Hindlimb muscle (tissue), 1 donor: Measurements from ENCODE around the gene STRIP2. TPM values are rescaled to one million over a fixed set of nuclear protein-coding genes. Genes with fewer than 3 reads are reported as not detected.
"Not testable (repeated sequence)": the region's sequence is repeated elsewhere in the genome, so short reads cannot be mapped to it uniquely, and the experiment has no call there.

Source experiments
- DNase-seq: peaks from one replicate; pipeline ENCODE4 v3.0.0-alpha.2; 2013
- polyA plus RNA-seq: library from polyadenylated mRNA; unstranded; fragments of 120-200 nt; gene quantifications from one replicate; pipeline ENCODE4 v1.2.1, GENCODE V29; 2013; ENCODE audit not compliant: insufficient read length

Gene STRIP2
- 9.3 TPM for polyA plus RNA-seq

- DNase-seq, result peak; percentile 92
These were observed at the start of gene STRIP2 for GRCh38 chr7:129433847-129434674. Gene STRIP2 (plus strand): TSS chr7:129434432. CDS start chr7:129434473, 41 bp downstream.

GRCh38 chr7:129385116-129385515 lies 49.1 kb upstream of the STRIP2 start:
- DNase-seq, result no peak

GRCh38 chr7:129385598-129385997 lies 48.6 kb upstream of the STRIP2 start:
- DNase-seq, result no peak

- DNase-seq, result no peak
These were observed 47.7 kb upstream of the STRIP2 start for GRCh38 chr7:129386506-129386905.

- DNase-seq, result no peak
These were observed 46.7 kb upstream of the STRIP2 start for GRCh38 chr7:129387537-129387936.

GRCh38 chr7:129388333-129389098 lies 45.7 kb upstream of the STRIP2 start:
- DNase-seq, result no peak

- DNase-seq, result no peak
These were observed 44.4 kb upstream of the STRIP2 start for GRCh38 chr7:129389829-129390228.

GRCh38 chr7:129390314-129390713 lies 43.9 kb upstream of the STRIP2 start:
- no peak for DNase-seq

GRCh38 chr7:129391546-129392171 lies 42.6 kb upstream of the STRIP2 start:
- DNase-seq, result no peak

GRCh38 chr7:129393255-129393654 lies 41.0 kb upstream of the STRIP2 start:
- DNase-seq, result no peak

- DNase-seq, result no peak
These were observed 40.1 kb upstream of the STRIP2 start for GRCh38 chr7:129394101-129394500.

- no peak for DNase-seq
These were observed 39.0 kb upstream of the STRIP2 start for GRCh38 chr7:129394982-129395914.

- DNase-seq, result no peak
These were observed 32.8 kb upstream of the STRIP2 start for GRCh38 chr7:129401228-129401966.

- DNase-seq, result no peak
These were observed 32.0 kb upstream of the STRIP2 start for GRCh38 chr7:129401967-129402860.

GRCh38 chr7:129405527-129405926 lies 28.7 kb upstream of the STRIP2 start:
- no peak for DNase-seq

- DNase-seq, result not testable (repeated sequence)
These were observed 24.0 kb upstream of the STRIP2 start for GRCh38 chr7:129410238-129410637.

GRCh38 chr7:129412501-129412900 lies 21.7 kb upstream of the STRIP2 start:
- no peak for DNase-seq

- DNase-seq, result no peak
These were observed 17.2 kb upstream of the STRIP2 start for GRCh38 chr7:129417073-129417472.

GRCh38 chr7:129421717-129422250 lies 12.4 kb upstream of the STRIP2 start:
- no peak for DNase-seq

GRCh38 chr7:129422727-129423126 lies 11.5 kb upstream of the STRIP2 start:
- DNase-seq, result no peak
